HG02588 (cell line): ENCODE results near the gene ZNF318.
"Not testable (repeated sequence)": the region's sequence is repeated elsewhere in the genome, so short reads cannot be mapped to it uniquely, and the experiment has no call there.

Experiments
- ATAC-seq: cut with Tn5 transposase; IDR thresholded peaks from one replicate; pipeline ENCODE4 v1.9.1; 2021; ENCODE audit warnings: mild to moderate bottlenecking, moderate library complexity; ENCODE audit not compliant: unreplicated experiment

The ZNF318 gene

DNA sequence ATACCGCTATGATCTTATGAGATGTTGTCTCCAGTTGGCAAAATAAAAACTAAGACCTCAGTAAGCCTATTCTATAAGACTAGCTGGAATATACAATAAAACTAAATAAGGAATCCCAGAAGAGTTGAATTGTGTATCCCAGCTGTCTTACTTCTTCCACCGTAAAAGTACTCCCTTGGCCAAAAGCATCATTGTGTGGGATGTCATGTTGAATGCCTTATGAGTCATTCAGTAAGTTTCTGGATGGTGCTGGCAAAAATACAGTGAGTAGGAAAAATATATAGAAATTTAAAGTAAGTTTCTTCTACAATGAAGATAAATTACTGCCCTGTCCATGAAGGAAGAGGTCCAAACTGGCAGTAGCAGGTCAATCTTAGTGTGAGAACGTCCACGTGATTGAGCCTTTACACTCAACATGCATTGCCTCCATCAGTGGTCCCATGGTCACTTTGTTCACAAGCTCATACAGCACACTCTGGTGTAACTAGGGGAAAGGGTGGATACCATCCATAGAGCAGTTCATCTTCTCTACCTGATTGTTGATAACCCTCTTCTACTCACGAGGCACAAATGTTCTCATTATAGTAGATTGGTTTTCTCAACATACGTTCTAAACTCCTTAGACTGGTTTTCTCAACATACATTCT is 13.7 kb upstream of the ZNF318 start:
- no peak for ATAC-seq

DNA sequence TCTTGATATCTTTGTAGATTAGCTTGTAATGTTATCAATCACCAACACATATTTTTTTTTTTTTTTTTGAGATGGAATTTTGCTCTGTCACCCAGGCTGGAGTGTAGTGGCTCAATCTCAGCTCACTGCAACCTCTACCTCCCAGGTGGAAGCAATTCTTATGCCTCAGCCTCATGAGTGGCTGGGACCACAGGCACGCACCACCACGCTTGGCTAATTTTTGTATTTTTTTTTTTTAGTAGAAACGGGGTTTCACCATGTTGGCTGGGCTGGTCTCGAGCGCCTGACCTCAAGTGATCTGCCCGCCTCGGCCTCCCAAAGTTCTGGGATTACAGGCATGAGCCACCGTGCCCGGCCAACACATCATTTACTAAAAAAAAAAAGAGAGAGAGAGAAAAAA is 11.4 kb upstream of the ZNF318 start:
- not testable (repeated sequence) for ATAC-seq

GRCh38 chr6:43378631-43379030 is 9.2 kb upstream of the ZNF318 start:
- ATAC-seq: no peak

DNA sequence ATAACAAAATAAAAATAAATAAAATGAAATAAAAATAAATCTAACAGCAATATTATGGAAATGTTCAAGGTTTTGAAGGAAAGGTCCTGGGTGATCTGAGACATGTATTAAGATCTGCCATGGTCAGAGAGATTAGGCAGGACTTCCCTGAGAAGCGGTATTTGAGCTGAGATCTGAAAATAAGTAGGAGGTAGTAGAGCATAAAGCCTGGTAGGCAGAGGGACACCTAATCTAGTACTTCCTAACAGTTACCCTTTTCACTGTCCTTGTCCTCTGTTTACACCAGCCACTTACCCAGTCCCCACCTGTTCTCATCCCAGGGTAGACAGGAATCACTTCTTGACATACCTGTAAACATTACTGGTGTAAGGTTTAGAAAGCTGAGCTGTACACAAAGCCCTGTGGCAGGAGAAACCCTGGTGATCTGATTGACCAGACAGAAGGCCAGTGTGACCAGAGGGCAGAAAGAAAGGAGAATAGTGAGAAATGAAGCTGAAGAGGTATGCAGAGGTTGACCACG is 8.3 kb upstream of the ZNF318 start:
- no peak for ATAC-seq

- ATAC-seq: peak; percentile 50
Measured at GRCh38 chr6:43376551-43376981, 7.1 kb upstream of the ZNF318 start.

GRCh38 chr6:43375693-43376092 is 6.2 kb upstream of the ZNF318 start:
- no peak for ATAC-seq

DNA sequence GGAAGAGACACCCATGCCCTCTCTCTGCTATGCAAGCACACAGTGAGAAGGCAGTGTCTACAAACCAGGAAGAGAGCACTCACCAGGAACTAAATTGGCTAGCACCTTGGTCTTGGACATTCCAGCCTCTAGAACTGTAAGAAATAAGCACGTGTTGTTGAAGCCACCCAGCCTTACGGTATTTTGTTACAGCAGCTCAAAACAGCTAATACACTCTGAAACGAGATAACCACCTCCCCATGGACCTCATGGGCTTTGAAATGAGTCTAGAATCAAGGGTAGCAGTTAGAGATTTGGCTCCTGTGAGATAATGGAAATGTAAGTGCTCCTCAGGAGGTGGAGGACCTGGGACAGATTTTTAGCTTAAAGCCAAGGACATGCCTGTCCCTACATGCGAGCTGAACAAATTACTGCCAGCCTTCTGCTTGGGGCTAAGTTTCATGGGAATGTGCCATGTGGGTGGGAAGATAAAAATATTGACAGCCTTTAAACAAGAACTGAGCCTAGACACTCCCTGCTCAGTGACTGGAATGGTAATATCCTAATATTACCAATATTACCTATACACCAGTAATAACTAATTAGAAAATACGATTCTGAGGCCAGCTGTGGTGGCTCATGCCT is 3.9 kb upstream of the ZNF318 start:
- ATAC-seq: no peak

DNA sequence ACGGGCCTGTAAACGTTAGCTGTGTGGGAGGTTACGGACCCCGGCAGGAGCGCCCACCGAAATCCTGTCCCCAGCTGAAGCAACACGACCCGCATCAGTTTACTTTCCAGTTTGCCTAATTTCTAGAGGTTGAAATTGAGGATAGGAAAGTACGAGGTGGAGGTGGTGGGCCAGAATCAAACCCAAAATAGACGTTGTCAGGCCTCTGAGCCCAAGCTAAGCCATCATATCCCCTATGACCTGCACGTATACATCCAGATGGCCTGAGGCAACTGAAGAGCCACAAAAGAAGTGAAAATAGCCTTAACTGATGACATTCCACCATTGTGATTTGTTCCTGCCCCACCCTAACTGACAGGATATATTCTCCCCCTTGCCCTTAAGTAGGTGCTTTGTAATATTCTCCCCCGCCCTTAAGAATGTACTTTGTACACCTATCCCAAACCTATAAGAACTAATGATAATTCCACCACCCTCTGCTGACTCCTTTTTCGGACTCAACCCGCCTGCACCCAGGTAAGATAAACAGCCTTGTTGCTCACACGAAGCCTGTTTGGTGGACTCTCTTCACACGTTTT is 645 bp upstream of the ZNF318 start:
- peak; percentile 4 for ATAC-seq

GRCh38 chr6:43368259-43369160 is 937 bp downstream of the ZNF318 start:
- peak; percentile 1 for ATAC-seq

DNA sequence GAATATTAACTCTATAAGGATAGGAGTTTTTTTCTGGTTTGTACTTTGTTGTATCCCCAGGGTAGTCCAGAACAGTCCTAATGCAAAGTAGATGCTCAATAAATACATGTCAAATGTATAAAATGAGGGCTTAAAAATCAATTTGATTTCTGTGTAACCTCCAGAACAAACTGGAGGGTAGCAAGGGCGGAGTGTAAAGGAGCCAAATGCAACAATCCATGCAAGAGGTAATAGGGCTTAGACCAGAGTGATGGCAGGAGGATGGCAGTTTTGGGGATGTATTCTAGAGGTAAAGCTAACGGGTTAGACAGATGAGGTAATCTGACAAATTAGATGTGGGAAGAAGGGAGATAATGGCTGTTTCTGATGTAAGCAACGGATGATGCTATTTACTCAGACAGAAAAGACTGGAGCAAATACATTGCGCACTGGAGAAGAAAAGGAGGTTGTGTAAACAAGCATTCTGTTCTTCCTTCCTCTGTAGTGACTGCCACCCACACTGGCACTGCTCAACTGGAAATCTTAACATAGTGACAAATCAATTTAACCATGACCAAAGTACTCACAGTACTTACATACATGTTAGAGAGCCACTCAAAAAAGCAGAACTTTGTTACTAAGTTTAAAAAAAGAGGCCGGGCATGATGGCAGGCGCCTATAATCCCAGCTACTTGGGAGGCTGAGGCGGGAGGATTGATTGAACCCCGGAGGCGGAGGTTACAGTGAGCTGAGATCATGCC is 2.0 kb downstream of the ZNF318 start:
- no peak for ATAC-seq

DNA sequence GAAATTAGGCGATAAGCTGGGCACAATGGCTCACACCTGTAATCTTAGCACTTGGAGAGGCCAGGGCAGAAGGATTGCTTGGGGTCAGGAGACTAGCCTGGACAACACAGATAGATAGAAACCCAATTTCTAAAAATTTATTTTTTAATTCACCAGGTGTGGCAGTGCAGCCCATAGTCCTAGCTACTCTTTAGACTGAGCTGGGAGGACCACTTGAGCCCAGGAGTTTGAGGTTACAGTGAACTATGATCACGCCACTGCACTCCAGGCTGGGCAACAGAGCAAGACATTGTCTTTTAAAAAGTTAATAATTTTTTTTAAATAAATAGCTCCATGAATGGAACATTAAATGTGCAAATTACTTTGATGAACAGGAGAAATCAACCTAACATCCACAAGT is 8.2 kb downstream of the ZNF318 start:
- no peak for ATAC-seq

GRCh38 chr6:43359831-43360230 is 9.6 kb downstream of the ZNF318 start:
- no peak for ATAC-seq

DNA sequence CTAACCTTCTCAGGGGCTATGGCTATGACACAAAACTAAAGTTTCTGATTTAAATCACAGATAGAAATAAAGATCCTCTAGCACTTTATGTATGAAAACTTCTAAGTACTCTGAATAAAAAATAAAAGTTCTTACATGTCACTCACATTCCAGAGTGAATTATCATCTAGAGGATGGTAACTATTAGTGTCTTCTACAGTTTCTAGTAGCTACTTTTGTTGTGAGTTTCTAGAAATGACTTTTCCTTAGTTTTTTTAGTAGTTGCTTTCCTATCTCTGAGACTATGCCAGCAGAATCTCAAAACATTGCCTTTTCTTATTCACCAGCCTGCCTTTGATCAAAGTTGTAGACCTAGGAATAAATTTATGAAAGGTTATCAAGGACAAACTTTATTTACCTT is 10.1 kb downstream of the ZNF318 start:
- no peak for ATAC-seq

- ATAC-seq: no peak
Measured at GRCh38 chr6:43355862-43356590, 13.4 kb downstream of the ZNF318 start.

GRCh38 chr6:43351951-43352350 is 17.5 kb downstream of the ZNF318 start:
- not testable (repeated sequence) for ATAC-seq

GRCh38 chr6:43347444-43347843 is 22.0 kb downstream of the ZNF318 start:
- ATAC-seq: no peak

- no peak for ATAC-seq
Measured at GRCh38 chr6:43347021-43347420, 22.4 kb downstream of the ZNF318 start.

- not testable (repeated sequence) for ATAC-seq
Measured at GRCh38 chr6:43346243-43346642, 23.2 kb downstream of the ZNF318 start.

DNA sequence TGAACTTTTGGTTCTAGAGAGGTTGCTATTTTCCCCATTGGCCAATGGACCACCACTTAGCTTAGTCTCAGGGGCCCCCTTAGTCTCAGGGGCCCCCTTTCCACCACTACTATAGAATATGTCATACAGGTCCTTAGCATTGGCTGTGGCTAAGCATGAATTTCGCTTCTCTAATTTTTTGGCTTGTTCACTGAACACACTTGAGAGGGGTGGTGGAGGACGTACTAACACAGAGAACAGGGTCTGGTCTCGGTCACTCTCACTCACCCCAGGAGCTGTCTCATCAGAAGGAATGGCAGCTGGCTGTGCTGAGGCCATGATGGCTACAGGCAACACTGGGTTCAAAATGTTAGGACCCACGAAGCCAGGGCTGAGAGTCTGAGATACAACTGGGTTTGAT is 30.3 kb downstream of the ZNF318 start:
- peak; percentile 77 for ATAC-seq

DNA sequence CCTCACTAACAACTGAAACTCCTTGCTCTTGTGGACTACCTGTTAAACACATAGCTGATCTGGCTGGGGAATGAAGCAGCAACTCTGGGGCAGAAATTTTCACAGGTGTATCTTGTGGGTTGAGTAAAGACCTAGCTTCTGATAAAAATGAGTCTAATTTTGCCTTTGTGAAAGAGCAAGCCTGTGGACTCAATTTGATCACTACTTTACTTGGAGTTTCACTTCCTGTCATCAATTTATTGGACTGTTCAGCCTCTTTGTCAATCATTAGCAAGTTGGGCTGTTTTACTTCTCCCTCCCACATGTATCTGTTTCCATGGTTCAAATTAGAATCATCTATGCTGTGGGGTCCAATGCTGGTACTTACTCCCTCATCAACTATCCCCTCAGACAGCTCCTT is 31.2 kb downstream of the ZNF318 start:
- ATAC-seq: no peak
